IgD-negative memory B cell (primary cell): Measurements from ENCODE around the gene DLG3. TPM values are rescaled to one million over a fixed set of nuclear protein-coding genes. Genes with fewer than 3 reads are reported as not detected.

Source experiments
- polyA plus RNA-seq: library from polyadenylated mRNA; unstranded; fragments of 300-500 nt; fragmentation: Illumina TruSeq; gene quantifications from one replicate; pipeline ENCODE4 v1.2.3, GENCODE V29; 2021

Gene DLG3
- polyA plus RNA-seq, 1 donor from 2014 or later, result 1.2 TPM

Other genes with a start within 250 kb of the DLG3 start
- gene AWAT1, start 210.2 kb upstream of the DLG3 start, polyA plus RNA-seq, result not detected
- not detected for gene P2RY4, start 184.6 kb upstream of the DLG3 start, polyA plus RNA-seq
- not detected for gene ARR3, start 176.5 kb upstream of the DLG3 start, polyA plus RNA-seq
- not detected for gene RAB41, start 162.7 kb upstream of the DLG3 start, polyA plus RNA-seq
- 24.0 TPM for gene PDZD11, start 154.9 kb upstream of the DLG3 start, polyA plus RNA-seq
- not detected for gene KIF4A, start 154.7 kb upstream of the DLG3 start, polyA plus RNA-seq
- not detected for gene GDPD2, start 21.5 kb upstream of the DLG3 start, polyA plus RNA-seq